HK-2 (cell line): ENCODE data around the gene CSMD2.

Experiments used
- DNase-seq: peaks from one replicate; pipeline ENCODE4 v3.0.0-alpha.2; 2018; ENCODE audit not compliant: unreplicated experiment

The CSMD2 gene

DNA sequence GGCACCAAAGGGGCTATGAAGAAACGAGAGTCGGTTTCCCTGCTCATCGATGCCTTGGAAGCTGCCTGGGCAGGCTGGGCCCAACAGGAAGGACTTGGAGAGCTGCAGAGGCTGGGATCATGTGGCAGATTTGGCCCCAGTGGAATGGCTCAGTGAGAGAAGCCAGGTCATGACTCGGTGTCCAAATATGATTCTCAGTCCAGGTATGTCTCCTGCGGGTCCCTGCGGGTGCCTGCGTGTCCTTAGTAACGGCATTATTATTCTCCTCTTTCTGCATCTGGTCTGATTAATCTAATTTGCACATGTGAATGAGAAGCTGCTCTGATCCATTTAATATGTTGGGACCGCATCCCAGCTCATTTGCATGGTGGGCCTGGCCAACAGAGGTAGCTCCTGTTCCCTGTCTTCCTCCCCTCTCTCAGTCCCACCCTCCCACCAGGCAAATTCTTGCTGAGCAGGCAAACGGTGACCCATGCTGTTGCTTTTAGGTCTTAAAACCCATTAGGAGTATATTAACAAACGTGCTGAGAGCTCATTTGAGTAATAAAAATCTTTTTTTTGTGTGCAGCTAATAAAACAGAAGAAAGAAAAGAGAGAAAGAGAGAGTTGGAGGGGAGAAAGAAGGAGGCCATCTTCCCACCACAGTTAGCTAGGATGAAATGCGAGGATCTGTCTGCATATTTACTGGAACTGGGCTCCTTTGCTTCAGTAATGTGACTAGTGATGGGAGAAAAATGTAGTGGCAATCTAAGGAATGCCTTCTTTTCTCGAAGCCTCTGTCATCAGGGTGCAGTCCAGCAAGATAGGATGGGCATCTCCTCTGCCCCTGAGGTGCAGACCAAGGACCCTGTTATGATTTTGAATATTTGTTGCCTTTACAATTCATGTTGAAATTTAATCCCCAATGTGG lies 167.6 kb downstream of the CSMD2 start:
- DNase-seq = no peak

DNA sequence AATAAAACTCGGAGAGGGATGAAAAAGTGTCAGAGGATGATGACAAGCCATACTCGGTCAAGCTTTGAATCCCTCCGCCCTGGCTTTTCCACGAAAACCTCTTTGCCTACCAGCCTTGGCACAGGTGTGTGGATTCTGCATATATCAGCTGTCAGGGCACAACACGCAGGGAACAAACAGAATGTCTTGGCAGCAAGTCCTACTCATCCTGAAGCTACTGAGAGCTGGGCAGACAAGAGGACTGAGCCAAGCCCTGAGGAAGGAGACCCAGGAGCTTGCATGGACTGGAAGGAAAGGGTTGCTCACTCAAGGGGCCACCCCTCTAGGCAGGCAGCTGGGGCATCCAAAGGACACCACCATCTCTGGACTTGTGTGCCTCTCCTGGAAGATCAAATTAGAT lies 168.7 kb downstream of the CSMD2 start:
- no peak for DNase-seq

DNA sequence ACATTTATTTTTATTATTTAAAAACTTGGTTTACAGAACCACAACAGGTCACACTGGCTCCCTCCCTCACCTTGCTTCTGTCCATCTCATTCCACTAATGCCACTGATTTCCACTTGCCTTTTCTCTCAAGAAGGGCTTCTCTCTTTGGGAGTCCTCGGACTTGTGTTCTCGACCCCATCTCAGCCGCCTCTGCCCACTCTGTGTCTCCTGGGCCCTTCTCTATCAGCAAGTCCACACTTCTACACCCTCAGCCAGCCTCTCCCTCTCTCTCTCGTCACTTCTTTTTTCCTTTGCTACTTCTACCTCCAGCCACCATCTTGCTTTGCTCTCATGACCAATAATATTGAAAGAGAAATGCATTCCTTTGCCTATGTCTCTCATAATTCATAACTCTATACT lies 171.7 kb downstream of the CSMD2 start:
- DNase-seq = no peak

DNA sequence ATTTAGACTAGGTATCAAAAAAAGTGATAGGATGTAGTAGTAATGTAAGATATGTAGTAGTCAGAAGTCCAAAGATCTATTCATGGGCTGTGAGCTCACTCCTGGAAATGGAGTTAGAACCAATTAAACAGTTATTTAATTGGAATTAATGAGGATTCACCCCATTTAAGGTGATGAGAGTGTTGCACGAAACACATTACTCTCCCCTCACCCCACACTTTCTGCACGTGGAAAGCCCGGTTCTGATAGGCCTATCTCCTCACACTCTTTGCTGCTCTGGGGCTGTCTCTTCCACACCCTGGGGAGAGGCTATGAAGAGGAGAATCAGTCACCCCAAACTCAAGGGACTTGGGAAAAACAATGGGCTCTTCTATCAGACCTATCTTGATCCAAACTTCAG lies 174.7 kb downstream of the CSMD2 start:
- DNase-seq = no peak

DNA sequence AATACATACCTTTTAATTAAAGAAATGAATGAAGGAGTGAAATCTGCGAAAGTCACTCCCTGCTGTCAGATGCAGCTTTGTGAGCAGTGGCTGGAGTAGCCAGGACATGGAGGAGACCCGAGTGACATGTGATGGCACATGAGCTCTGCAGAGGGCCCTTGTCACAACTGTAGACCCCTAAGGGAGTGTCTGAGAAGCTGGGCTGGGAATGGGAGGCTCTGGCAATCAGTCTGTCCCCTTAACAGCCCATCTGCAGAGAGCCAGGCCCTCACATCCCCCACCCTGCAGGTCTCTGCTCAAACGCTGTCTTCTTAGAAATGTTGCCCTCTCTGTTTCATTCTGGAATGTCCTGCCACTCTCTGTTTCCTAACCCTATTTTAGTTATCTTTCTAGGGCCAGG lies 176.9 kb downstream of the CSMD2 start:
- no peak for DNase-seq

DNA sequence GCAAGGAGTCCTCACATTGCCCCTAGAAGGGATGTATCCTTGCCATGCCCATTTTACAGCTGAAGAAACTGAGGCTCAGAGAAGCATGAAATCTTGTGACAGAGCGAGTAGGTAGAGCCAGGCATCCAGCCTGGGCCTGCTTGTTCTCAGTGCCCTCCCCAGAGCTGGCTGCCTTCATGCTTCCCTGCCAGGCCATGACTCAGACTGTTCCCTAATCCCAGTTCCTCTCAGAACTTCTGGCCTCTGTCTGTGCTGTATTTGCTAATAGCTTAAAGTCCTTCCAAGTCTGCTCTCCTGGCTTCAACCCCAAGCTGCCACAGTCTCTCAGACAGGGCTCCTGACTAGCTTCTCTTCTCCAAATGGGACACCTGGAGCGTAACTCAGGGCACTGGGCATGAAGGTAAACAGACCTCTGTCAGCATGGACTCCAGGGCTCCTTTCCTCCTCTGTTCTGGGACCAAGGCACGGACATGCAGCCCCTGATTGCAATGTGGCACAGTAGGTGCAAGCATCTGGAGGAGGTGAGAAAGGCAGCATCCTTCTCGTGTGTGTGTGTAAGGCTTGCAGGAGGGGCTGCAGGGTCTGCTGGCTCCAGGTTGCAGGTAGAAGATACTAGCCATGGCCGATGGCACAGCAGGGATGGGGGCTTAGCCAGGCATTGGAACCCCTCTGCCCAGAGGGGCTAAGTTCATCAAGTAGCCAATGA lies 178.5 kb downstream of the CSMD2 start:
- no peak for DNase-seq

DNA sequence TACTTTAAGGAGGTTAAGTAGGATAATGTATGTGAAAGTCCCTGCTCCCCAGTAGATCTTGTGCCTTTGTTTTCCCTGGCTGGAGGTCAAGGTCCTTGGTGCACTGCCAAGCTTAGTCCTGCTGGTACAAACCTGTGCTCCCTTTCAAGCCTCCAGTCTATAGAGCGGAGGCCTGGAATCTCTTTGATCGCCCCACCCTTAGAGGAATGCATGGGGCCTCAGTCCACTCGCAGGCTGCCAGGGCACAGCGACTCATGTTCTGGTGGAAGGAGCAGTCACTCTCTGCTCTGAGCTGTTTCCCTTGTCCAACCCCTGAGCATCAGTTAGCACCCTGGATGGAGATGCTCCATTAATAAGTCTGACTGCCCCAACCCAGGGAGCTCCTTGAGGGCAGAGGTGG lies 179.4 kb downstream of the CSMD2 start:
- DNase-seq = no peak

DNA sequence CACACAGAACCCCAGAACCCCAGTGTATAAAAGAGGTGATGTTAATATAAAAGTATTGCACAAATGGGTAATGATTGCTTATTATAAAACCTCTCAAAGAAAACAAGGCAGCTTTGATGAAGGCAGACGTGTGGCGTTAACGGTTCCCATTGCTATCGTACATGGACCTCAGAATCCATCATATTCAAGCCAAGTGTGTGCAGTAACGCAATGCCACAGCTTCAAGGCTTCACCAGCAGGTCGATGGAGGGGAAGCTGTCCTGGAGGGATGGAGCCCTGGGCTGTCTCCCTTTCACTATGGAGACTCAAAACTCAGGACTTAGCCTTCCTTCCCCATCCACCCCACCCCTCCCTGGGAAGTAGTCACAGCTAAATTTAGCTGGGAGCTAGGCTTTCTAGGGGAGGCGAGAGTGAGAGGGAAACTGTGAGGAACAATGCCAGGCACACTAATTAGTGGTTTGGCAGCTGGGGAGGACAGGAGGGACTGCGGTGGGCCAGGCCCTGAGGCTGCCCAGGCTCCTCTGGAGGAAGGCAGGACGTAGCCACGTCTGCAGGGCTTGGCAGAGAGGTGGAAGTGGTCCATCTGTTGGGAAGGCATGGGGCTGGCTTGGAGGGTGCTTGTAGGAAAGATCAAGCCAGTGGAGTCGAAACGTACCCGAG lies 180.0 kb downstream of the CSMD2 start:
- no peak for DNase-seq

DNA sequence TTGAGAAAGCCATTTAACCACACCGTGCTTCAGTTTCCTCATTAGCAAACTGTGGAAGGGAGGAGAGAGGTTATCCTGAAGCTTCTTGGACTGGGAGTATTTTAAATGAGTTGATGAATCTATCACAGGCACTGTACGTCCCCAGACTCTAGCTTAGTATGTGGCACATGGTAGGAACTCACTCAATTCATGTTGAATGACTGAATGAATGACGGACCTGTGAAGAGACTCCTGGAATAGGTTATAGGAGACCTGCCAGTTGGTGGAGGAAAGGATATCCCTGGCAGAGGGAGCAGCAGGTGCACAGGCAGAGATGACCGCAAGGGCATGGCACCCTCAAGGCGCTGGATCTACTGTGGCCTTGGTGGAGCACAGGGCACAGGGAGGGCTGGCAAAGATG lies 182.6 kb downstream of the CSMD2 start:
- DNase-seq = no peak

DNA sequence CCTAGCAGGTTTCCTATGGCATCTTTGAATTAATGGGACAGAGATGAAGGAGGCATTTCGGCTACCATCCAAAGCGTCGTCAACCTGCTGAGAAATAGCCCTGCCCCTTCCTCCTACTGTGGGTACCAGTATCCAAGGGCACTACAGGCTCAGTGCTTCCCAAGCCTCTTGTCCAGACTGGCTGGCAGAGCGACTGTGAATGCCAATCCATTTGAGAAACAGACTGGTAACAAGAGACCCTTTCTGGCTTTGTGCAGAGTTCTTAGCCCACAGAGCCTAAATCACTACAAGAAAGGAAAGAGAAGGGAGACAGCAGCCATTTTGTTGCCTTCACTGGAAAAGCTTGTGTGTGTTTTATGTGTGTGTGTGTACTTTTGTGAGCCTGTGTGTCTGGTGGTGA lies 185.7 kb downstream of the CSMD2 start:
- DNase-seq = no peak

DNA sequence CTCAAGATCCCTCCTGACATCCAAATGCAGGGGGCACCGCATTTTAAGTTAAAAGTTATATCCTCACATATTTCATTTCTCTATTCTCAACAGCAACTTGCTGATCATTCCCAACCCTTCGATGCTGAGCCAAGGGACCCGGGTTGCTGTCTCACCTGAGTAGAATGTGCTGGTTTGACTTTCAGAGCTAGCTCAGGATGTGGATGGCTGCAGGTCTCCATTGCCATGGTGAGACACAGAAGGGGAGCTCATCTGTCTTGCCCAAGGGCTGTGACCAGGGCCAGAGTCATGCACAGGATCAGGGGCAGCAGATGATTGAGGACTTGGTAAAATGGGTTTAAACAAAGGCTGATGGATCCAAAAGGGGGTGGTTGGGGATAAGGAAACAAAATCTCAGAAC lies 189.1 kb downstream of the CSMD2 start:
- no peak for DNase-seq

DNA sequence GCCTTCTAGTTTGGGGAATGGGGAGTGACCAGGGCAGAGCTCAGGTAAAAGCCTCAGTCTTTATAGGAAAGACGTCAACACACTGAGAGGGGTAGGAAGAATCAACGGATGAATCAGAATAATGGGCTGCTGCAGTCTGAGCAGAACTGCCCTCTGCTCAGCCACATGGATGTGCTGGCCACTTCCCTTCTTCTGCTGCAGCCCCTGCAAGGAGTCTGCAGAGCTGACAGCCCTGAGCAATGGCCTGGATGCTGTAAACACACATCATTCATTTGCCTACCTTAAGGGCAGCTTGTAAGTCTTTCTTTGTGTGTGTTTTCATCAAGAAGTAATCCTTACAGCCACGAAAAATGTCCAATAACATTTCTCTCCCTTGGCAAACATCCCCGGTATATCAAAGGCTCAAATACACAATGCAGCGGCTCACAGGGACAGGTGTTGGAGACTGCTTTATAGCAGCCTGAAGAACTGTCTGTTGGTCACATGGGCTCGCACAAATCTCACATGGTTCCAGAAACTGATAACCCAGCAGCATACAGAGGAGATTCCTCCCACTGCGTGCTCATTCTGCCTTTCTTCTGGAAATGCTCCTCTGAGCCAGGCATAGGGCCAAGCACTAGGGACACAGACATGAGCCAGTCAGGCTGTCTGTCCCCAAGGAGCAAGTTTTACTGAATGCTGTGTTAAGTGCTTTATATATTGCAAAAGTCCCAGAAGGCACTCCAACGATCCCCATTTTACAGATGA lies 191.1 kb downstream of the CSMD2 start:
- DNase-seq = no peak

DNA sequence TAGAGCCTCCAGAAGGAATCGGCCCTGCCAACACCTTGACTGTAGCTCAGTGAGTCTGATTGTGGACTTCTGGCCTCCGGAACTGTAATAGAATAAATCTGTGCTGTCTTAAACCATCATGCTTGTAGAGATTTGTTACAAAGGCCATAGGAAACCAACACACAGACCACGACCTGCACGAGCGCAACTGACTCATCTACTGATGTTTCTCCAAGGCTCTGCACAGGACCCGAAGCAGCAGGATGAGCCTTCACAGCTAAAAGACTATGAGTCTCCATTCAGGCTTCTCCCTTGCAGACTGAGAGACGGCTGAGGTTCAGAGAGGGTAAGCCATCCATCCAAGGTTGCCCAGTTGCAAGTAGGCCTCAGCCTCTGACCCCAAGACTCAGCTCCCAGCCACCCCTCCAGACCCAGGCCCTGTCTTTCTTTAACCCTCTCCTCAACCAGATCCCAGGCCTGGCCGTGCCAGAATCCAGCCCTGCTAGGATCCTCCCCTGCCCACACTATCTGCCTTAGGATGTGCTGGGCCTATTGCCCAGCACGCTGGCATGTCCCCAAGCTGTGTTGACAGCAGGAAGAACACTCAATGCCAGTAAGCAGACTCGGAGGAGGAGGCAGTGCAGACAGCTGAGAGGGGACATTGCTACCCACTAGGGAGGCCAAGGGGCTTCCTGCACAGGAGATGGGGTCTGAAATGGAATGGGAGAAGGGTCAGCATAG lies 192.2 kb downstream of the CSMD2 start:
- no peak for DNase-seq

DNA sequence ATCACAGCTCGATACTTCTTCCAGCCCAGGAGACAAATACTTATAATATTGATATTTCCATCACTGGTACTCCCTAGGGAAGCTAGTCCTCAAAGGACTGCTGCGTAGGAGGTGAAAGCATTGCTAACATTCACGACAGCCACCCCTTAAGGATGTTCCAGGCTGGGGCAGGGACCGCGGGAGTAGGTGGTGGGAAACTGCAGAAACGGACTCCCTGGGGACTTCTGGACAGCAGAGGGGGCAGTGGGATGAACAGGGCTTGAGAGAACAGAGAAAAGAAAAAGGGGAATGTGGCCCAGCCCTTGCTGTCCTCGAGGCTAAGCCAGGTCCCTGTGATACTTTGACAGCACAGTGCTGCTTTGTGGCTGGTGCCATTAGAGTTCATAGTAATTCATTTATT lies 193.1 kb downstream of the CSMD2 start:
- DNase-seq = no peak

DNA sequence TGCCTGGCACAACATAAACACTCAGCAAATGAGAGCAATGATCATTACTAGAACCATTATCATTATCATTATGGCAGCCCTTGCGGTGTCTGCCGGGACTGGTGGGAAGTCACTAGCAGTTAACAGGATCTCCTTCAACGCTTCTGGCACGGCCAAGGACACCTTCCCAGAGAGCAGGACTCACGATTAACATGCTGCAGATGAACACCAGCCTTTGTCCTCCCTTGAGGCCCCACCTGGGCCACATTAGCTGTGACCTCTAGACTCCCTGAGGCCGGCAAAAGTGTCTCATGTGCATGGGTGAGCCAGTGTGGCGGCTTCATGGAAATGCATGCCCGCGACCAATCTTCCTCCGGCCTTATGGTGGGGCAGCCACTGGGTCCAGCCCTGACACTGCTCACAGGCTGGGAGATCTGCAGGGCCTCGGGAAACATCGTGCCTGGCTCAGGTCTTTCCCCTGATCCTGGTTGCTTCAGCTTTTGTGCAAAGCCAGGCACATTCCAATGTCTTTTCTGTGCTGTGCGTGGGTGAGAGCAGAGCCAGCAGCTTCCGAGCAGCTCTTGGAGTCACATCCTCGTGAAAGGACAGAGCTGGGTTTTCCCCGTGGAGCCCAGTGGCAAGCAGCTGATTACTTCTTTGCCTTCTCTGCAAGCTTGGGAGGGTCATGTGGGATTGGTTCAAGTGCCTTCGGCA lies 193.9 kb downstream of the CSMD2 start:
- DNase-seq = no peak

DNA sequence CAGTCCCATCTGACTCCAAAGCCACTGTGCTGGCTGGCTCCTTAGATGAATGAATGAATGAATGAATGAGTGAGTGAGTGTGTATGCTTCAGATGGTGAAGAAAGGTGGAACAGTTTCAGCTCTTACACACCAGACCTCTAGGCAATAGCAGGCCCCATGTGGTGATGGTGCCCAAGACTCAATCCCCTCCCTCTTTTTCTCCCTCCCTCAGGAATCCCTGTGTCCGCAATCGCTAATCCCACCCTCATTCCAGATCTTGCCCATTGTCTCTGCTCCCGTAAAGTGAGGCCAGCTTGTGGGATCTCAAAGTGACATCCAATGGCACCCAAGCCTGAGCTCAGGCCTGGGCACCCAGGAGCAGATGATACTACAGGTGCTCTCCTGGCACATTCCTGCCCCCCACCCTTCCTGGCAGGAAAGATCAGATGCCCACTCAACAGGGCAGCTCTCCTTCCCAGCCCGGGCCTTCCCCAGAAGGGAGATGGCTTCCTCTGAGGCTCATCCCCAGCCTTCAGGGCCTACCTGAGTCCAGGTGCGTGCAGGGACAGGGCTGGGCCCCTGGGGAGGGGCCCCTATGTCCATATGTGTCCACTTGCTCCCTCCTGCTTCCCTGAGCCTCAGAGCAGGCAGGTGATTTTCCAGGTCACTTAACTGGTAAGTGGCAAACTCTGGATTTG lies 194.7 kb downstream of the CSMD2 start:
- no peak for DNase-seq

DNA sequence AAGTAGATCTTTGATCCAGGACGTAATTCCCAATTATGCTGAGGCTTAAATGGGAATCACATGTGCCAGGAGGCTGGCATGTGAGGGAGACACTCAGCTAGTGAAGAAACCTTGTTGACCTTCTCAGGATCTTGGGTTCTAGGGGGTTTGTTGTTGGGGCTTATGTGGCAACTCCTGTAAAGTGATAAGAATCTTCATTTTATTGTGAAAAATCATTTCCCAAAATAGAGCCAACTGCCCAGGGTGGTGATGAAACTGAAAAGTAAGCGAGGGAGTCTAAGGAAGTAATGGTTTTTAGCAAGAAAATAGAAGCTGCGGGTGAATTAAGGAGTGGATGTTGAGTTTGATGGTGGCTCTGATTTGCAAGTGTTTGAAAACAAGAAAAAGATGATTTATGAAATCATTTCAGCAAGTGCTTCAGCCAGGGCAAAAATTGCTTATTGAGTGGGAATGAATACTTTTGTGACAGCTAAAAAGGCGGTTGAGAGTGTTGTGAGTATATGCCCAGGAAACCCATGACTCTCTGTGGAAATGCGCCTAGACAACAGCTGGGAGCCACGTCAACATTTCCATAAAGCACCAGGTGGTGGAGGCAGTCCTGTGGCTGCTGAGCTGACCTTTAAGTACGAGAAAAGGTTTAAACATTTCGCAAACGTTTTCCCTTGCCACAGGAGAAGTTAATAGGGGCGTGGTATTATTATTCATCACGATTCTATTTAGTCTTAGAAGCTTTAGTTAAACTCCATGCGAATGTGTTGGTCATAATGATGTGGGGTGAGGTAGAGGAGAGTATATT lies 198.5 kb downstream of the CSMD2 start:
- DNase-seq = no peak

DNA sequence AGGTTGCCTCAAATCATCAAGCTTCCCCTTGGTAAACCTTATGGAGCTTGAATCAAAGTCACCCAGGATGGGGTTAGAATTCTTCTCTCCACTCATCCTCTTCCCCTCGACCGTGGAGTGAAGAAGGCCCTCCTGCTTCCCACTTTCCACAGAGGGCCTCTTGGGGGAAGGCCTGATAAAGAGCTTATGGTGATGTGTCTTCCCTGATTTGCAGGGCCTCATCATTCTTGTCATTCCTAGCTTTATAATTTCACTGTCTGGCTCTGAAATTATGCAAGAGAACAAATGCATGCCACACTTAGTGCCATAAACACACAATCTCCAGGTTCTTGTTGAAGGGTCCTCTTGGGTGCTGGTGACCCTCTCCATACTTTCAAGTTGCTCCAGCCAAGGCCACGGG lies 199.9 kb downstream of the CSMD2 start:
- DNase-seq = no peak

DNA sequence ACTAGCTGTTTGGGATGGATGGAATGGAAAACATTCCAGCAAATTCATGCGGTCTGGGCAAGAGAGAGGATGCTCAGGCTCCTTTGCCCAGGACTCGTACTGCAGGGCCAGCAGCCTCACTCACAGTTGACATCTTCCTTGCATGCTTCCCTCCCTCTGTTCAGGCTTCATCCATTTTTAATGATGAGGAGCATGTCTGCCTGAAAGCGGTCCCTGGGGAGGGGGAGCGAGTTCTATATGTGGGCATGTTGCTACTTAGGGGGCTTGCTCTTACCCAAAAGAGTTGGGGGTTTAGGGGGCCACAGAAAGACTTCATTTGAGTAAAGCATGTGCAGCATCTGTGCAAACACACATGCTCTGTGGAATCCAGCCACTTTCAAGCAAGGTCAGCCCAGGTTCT lies 203.0 kb downstream of the CSMD2 start:
- DNase-seq = no peak
